ENCODE measurements around the gene PANX1. TPM values are rescaled to one million over a fixed set of nuclear protein-coding genes. Genes with fewer than 3 reads are reported as not detected.

The PANX1 gene
- total and polyA plus RNA-seq, 10 of the 15 experiments (the other 5 are each of a cell fraction or from before 2014, with no cell fraction given), result 3.3 to 18.7 (median 14.4) TPM

DNA sequence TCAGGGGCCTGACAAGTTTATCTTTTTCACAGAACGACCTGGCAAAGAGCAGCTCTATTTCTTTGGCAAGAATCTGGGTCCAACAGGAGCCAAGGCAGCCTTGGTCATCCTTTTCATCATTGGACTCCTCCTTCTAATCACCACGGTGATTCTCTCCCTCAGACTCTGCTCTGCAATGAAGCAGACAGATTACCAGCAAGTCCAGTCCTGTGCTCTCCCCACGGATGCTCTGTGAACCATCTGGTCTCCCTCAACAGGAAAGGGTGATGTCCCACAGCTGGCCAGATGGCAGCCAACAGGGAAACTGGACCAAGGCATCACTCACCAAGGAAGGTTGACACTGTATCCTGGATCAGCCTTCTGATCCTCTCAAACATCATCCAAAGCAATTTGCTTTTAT is 17.0 kb upstream of the PANX1 start:
- Histone ChIP-seq H3K4me2 (ENCODE audit: control insufficient read depth, insufficient read depth) (no peak overlapping the region), H3K79me2 (ENCODE audit: control insufficient read depth, insufficient read depth, low read length) (no peaks in the 10 kb centered on the region), H3K36me3 (ENCODE audit: control insufficient read depth in 2 of 2, insufficient read depth in 2 of 2, low read length in 1 of 2) (no peaks in the 10 kb centered on the region), H3K9me3 (replicated peaks; ENCODE audit: control insufficient read depth, insufficient read depth, low read length) (no peaks in the 10 kb centered on the region; the same call in 2 of the 3 replicates), H3K27me3 (replicated peaks in 1 of 2; ENCODE audit: control insufficient read depth in 2 of 2, insufficient read depth in 2 of 2, low read length in 1 of 2) (no peaks in the 10 kb centered on the region), H2AFZ (ENCODE audit: control insufficient read depth, low read depth, low read length) (no peak overlapping the region), H3K9ac (ENCODE audit: control insufficient read depth, insufficient read depth, low read length) (no peak overlapping the region), H3K4me3 (no peak overlapping the region), H3K4me1 (ENCODE audit: control insufficient read depth, insufficient read depth, low read length) (no peaks in the 10 kb centered on the region; the same call in 1 of the 2 replicates), H3K27ac (ENCODE audit: control insufficient read depth, insufficient read depth) (no peak overlapping the region), H4K20me1 (ENCODE audit: control insufficient read depth, insufficient read depth) (no peaks in the 10 kb centered on the region)
- 13% methylated on average over 3 of the region's 3 CpGs for WGBS (ENCODE audit: insufficient coverage, insufficient replicate concordance, low lambda C conversion rate, missing lambda C conversion rate)
- in situ Hi-C loops (cut with MboI) (no loop called here), intact Hi-C loops (cut with micrococcal nuclease; ENCODE audit: unreplicated experiment) (no loop called here)
- BruUV-seq (replicated peaks), result no TSS peak
- DNase-seq (ENCODE audit: low read depth, low spot score) (no peak), FAIRE-seq (no peak), ATAC-seq (no peak)
- TF ChIP-seq SREBF2 (IDR thresholded peaks at IDR 0.05; ENCODE audit: low read length) (no peak), KLF5 (IDR thresholded peaks at IDR 0.05; ENCODE audit: partially characterized antibody) (no peak), SIN3A (IDR thresholded peaks at IDR 0.05; ENCODE audit: low read depth, low read length) (no peak), STAT1 (conservative IDR thresholded peaks at IDR 0.05) (no peak), NFXL1 (IDR thresholded peaks at IDR 0.05; ENCODE audit: borderline replicate concordance) (no peak), BMI1 (IDR thresholded peaks at IDR 0.05; ENCODE audit: borderline replicate concordance) (no peak), TCF12 (IDR thresholded peaks at IDR 0.05; ENCODE audit: low read depth, low read length) (no peak), MYC (IDR thresholded peaks at IDR 0.05; ENCODE audit: insufficient read depth, insufficient read length, insufficient replicate concordance, low read length, severe bottlenecking) (no peak), BRCA1 (IDR thresholded peaks at IDR 0.05; ENCODE audit: low read depth, low read length) (no peak)
- TF ChIP-seq, protein P1, sequence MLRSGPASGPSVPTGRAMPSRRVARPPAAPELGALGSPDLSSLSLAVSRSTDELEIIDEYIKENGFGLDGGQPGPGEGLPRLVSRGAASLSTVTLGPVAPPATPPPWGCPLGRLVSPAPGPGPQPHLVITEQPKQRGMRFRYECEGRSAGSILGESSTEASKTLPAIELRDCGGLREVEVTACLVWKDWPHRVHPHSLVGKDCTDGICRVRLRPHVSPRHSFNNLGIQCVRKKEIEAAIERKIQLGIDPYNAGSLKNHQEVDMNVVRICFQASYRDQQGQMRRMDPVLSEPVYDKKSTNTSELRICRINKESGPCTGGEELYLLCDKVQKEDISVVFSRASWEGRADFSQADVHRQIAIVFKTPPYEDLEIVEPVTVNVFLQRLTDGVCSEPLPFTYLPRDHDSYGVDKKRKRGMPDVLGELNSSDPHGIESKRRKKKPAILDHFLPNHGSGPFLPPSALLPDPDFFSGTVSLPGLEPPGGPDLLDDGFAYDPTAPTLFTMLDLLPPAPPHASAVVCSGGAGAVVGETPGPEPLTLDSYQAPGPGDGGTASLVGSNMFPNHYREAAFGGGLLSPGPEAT (IDR thresholded peaks at IDR 0.05; ENCODE audit: low read depth), result no peak
- TF ChIP-seq, protein P2, sequence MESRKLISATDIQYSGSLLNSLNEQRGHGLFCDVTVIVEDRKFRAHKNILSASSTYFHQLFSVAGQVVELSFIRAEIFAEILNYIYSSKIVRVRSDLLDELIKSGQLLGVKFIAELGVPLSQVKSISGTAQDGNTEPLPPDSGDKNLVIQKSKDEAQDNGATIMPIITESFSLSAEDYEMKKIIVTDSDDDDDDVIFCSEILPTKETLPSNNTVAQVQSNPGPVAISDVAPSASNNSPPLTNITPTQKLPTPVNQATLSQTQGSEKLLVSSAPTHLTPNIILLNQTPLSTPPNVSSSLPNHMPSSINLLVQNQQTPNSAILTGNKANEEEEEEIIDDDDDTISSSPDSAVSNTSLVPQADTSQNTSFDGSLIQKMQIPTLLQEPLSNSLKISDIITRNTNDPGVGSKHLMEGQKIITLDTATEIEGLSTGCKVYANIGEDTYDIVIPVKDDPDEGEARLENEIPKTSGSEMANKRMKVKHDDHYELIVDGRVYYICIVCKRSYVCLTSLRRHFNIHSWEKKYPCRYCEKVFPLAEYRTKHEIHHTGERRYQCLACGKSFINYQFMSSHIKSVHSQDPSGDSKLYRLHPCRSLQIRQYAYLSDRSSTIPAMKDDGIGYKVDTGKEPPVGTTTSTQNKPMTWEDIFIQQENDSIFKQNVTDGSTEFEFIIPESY (IDR thresholded peaks at IDR 0.05), result no peak
- TF ChIP-seq, protein P3, sequence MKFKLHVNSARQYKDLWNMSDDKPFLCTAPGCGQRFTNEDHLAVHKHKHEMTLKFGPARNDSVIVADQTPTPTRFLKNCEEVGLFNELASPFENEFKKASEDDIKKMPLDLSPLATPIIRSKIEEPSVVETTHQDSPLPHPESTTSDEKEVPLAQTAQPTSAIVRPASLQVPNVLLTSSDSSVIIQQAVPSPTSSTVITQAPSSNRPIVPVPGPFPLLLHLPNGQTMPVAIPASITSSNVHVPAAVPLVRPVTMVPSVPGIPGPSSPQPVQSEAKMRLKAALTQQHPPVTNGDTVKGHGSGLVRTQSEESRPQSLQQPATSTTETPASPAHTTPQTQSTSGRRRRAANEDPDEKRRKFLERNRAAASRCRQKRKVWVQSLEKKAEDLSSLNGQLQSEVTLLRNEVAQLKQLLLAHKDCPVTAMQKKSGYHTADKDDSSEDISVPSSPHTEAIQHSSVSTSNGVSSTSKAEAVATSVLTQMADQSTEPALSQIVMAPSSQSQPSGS (IDR thresholded peaks at IDR 0.05; ENCODE audit: low read length), result no peak
- TF ChIP-seq, protein P4, sequence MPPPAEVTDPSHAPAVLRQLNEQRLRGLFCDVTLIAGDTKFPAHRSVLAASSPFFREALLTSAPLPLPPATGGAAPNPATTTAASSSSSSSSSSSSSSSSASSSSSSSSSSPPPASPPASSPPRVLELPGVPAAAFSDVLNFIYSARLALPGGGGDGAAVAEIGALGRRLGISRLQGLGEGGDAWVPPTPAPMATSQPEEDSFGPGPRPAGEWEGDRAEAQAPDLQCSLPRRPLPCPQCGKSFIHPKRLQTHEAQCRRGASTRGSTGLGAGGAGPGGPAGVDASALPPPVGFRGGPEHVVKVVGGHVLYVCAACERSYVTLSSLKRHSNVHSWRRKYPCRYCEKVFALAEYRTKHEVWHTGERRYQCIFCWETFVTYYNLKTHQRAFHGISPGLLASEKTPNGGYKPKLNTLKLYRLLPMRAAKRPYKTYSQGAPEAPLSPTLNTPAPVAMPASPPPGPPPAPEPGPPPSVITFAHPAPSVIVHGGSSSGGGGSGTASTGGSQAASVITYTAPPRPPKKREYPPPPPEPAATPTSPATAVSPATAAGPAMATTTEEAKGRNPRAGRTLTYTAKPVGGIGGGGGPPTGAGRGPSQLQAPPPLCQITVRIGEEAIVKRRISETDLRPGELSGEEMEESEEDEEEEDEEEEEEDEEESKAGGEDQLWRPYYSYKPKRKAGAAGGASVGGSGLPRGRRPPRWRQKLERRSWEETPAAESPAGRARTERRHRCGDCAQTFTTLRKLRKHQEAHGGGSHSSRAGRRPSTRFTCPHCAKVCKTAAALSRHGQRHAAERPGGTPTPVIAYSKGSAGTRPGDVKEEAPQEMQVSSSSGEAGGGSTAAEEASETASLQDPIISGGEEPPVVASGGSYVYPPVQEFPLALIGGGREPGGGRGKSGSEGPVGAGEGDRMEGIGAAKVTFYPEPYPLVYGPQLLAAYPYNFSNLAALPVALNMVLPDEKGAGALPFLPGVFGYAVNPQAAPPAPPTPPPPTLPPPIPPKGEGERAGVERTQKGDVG (CRISPR knock-in tag; IDR thresholded peaks at IDR 0.05), result no peak
- SMC1A ChIA-PET (ENCODE audit: uncharacterized antibody, unreplicated experiment), result no interaction called here
- POLR2A ChIA-PET, result no interaction called here
- CTCF ChIA-PET, result no interaction called here
- RAD21 ChIA-PET (ENCODE audit: unreplicated experiment), result no interaction called here
